Renal cortical epithelial cell (primary cell): ENCODE data around the gene RAB8B. TPM values are rescaled to one million over a fixed set of nuclear protein-coding genes. Genes with fewer than 3 reads are reported as not detected.

Source experiments
- DNase-seq: peaks from one replicate; pipeline ENCODE4 v3.0.0-alpha.2; 2011; ENCODE audit warnings: low read depth
- total RNA-seq: library from RNA; depleted of rRNA; stranded (reverse); fragments of >200 nt; gene quantifications from 2 replicates; pipeline ENCODE4 v1.2.3, GENCODE V29; 2014

RAB8B gene
- total RNA-seq, 1 donor from 2014 or later = 54.8 TPM

DNA sequence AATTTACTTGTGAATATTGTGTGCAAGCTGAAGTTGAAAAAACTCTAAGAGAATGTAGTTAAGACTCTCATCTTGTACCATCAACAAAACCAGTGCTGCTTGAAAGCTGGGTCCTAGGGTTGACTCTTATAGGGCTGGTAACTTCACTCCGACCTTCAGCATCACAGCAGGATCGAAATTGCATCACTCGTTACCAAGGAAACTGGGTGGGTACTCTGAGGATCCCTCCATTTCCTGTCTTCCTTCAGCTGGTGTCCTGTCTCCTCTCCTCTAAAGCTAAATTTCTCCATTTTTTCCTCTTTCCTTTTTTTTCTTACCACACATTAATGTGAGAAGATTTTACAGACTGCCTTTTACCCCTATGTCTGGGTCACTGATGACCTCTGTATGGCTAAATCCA lies 85.0 kb downstream of the RAB8B start:
- no peak for DNase-seq

DNA sequence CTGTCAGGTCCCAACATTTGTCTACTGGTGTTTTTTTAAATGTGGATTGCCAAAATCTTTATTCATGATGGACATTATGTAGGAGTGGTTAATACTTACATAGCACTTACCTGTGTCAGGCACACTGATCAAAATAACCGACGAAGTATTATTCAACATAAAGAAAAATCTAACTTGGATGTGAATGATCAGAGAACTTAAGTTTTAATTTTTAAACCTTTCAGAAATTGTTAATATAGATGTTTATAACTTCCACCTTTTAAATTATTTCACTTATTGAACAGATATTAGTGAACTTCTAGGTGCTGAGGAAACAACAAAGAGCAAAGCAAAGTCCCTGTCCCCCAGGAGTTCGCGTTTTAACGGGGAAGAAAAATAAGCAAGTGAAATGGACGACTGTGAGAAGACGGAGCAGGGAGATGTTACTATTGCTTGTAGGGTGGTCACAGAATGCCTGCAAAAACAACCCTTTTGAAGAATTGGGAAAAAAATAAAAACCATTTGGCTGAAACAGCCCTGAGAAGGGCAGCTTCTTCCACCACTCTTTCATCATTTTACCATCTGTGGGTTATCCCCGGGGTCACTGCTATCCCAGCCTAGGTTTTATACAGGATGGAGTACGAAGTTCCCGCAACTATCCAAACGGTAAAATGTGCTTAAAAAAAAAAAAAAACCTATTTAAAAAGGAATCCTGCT lies 87.1 kb downstream of the RAB8B start:
- no peak for DNase-seq

DNA sequence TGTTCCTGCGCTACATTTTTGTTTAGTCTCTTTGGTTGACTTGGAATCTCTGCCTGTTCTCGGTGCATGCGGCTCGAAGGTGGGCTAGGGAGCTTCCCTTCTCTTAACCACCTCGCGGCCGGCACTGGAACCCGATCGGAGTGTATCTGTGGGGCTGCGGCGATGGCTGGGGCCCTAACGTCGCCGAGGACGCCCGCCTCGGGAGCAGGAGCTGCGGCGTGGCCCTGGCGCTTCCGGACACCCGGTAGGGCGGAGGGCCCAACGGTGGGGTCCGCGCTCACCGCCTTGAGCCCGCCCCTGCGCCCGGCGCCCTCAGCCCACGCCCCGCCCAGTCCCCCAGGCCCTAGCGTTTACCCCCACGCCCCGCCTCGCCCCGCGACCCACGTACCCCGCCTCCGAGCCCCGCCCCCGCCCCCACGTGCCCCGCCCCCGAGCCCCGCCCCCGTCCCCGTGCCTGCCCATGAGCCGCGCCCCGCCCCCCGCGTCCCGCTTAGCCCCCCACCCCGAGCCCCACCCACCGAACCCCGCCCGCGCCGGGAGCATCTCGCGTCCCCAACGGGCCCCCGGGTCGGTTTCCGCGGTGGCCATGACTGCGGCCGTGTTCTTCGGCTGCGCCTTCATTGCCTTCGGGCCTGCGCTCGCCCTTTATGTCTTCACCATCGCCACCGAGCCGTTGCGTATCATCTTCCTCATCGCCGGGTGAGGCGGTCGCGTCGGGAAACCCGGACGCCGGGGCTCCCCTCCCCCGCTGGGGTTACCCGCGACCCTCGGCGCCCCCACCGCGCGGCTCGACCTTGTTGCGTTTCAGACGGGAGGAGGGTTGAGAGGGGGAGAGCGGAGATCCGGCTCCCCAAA lies 87.9 kb downstream of the RAB8B start, which contains the start of gene APH1B:
Gene APH1B, plus strand, starts transcription at position 568 of the 855 bp plus-strand sequence. Its CDS starts 19 bp downstream, at position 587.
- no peak for DNase-seq

DNA sequence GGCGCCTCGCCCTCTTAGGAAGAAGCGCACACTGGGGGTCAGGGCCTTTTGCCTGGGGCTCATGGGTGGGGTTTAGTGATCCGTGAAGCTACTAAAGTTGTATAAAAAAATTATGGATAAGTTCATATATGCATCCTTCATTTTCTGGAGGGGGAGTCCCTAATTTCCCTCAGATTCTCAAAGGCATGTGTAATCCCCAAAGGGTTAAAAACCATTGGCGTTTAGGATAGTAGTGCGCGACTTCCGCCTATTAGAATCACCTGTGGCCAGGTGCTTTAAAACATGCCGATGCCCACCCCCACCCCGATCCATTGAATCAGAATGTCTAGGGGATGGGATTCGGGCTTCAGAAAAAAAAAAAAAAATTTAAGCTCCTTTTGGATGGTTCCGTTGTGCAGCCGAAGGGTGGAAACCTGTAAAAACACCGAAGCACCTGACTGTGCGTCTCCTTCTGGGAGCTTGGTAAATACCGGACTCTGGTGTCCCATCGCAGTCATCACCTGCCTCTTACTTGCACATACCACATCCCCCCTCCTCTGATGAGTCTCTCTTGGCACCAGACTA lies 88.6 kb downstream of the RAB8B start:
- DNase-seq = no peak

DNA sequence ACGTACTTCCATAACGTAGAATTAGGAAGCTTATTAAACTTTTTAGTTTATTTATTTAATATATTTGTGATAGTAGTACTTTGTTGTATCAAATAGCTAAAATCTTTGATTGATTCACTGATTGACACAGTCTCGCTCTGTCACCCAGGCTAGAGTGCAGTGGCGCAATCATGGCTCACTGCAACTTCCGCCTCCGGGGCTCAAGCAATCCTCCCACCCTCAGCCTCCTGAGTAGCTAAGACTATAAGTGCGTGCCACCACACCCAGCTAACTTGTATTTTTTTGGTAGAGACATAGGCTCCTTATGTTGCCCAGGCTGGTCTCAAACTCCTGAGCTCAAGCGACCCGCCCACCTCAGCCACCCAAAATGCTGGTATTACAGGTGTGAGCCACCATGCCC lies 93.7 kb downstream of the RAB8B start:
- DNase-seq = no peak

DNA sequence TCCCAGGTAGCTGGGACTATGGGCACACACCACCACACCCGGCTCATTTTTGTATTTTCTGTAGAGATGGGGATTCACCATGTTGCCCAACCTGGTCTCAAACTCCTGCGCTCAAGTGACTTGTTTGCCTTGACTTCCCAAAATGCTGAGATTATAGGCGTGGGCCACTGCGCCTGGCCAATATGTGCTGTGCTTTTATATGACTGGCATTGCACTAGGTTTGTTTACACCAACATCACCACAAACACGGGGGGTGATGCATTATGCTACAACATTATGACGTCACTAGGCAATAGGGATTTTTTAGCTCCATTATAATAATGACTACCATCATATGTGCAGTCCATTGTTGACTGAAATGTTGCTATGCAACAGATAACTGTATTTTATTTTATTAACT lies 94.9 kb downstream of the RAB8B start:
- no peak for DNase-seq

DNA sequence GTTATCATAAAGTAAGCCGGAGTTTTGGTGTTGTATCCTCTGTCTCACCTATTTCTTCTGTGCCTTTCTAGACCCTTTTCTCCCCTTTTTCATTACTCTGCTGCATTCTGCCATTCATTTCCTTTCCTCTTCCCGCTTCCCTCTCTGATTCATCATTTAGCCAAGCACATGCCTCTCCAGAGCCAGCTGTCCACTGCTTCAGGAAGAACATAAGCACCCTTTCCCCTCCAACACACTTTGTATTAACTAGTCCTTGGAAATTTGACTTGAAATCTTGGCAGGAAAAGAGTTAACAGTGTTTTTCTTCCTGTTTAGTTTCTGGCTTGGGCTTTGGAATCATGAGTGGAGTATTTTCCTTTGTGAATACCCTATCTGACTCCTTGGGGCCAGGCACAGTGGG lies 97.7 kb downstream of the RAB8B start:
- DNase-seq = no peak

DNA sequence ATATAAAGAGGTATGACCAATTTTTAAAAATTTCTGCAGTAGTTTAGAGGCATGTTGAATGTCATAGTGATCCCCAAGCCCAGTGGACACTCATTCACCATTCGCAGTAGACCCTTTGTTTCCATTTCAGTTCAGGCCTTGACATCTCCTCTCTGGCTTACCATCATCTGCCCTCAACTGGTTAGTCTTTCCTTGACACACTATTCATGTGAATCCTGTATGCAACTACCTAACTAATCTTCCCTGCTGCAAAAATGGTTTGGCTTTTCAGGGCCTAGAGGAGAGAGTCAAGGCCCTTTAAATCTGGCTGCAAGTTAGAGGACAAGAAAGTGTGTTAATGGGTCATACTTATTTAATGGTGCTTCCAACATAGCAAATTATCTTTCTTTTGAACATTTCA lies 98.9 kb downstream of the RAB8B start:
- no peak for DNase-seq

DNA sequence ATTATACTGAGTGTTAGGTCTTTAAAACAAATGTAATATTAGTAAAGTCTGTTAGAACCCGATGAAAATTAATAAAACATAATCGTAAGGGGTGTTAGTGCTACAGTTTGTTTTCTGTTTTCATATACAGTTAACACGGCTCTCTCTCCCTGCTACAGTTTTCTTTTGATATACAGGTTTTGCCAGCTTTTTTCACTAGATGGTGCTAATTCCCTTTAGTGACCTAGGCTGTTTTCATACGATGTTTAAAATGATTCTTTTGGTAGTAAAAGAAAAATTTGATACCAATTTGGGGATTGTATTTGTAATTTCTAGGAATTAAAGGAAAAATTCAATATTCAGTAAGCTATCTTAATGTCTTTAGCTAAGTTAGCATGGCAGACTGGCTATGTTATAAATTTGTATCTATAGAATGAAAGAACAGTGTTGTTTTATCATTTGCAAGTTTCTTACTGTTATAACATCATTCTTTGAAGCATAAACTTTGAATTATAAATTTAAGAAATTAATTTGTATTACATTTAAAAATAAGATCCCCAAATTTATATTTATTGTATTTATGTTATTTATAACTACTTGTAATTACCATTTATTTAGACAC lies 99.5 kb downstream of the RAB8B start:
- peak; percentile 52 for DNase-seq

DNA sequence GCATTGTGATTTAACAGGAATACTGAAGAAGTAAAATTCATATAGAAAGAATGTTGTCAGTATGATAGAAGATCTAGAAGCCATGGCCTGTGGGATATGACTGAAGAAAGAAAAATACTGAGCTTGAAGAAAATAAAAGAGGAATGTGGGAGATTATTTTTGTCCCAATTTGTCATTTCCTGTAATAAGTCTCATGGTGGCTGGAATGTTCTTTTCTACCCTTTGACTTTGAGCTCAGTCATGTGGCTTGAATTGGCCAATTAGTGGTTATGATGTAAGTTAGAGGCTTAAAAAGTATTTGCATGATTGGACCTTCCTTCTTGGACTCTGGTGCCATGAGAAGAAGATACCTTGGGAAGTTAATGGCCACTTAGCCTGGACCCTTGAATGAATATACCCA lies 102.1 kb downstream of the RAB8B start:
- peak; percentile 76 for DNase-seq

DNA sequence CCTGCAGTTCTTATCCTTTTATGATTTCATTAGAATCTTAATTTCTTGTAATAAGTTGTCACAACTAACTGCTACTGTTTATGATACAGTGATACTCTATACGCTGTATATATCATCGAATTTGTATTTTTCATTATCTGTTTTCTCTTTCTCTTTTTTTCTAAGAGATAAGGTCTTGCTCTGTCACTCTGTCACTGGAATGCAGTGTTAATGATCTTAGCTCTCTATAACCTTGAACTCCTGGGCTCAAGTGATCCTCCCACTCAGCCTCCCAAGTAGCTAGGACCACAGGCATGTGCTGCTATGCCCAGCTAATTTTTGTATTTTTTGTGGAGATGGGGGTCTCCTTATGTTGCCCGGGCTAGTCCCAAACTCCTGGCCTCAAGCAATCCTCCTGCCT lies 102.8 kb downstream of the RAB8B start:
- DNase-seq = no peak

DNA sequence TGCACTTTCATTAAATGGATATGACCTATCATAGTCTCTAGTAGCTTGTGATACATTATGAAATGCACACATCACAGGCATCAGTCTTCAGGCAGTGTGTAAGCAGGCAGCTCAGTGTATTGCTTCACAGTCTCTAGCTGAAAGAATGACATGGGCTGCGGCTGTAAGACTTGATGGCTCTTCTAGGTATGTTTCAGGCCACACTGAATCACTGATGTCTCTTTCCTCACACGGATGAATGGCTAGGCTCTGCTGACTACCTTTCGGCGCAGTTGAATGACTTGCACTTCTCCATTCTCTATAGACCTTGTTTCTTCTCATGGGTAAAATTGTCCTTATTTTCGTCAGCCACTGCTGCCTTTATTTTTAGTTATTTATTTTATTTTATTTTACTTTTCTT lies 103.4 kb downstream of the RAB8B start:
- peak; percentile 77 for DNase-seq

DNA sequence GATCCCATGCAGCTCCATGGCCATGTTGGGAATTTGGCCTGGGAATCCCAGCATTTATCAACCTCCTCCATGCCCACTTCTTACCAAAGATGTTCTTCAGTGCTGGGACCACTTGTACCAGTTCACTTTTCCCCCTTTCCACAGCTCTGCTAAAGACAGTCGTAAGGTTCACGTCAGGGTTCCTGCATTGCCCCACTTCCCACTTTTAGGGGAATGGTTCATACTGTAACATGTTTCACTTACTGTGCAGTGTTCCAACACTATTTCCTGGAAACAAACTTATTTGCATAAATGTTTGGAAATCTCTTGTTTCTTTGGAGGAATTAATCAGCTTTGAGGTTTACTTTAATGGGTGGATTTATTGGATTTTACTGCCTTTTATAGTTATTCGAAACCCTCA lies 105.0 kb downstream of the RAB8B start:
- no peak for DNase-seq

DNA sequence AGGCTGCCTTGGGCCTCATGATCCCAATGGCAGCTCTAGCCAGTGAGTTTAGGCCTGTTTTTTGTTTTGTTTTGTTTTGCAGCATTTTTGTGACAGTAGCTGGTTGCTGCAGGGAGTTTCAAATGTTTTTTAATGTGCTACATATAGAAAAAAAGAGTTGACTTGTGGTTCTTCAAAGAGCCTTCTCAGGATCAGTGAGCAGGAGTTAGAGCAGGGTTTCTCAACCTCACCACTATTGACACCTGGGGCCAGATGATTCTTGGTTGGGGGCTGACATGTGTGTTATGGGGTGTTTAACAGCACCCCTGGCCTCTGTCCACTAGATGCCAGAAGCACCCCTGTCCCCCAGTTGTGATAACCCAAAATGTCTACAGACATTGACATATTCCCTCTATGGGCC lies 105.9 kb downstream of the RAB8B start:
- DNase-seq = no peak

DNA sequence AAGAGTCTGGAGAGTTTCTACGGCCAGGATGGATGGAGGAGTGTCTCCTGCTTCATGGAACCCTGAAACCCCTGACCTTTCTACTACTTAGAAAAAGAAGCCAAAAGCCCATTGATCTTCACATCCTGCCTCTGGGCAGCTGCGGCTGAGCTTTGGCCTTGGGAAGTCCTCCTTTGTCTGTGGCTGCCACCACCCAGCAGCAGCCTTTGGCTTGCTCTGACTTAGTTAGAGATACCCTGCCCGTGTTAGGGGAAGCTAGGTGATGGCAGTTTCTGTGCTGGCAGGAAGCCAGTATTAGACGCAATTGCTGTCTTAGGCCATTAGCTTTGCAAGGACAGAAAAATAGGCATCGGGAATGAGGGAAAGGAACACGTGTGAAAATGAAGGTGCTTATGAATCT lies 106.8 kb downstream of the RAB8B start:
- DNase-seq = no peak

DNA sequence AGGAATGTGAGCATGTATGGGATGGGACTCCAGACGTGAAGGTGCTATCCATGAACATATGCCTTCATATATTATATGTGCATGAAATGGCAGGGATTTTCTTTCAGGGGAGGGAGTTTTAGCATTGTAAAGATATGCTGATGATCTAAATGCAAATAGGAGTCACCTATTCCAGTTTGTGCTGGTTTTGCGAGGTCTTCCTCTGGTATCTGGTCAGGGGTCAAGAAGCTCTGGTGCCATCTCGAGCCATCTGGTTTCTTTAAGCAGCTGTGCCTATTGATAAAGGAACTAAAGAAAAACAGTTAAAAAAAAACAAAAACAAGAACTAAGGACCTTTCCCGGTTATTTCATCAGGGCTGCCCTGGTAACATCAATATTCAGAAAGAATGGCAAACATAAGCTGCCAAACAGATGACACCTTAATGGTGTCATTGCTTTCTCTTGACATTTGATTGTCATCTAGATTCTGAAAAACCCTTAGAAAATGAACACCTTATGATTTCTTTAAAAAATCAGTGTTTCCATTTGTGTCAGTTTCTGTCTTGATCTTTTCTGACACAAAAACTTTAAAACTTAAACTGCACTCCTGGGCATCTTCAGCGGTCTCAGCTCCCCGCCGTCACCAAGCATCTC lies 110.7 kb downstream of the RAB8B start:
- no peak for DNase-seq

DNA sequence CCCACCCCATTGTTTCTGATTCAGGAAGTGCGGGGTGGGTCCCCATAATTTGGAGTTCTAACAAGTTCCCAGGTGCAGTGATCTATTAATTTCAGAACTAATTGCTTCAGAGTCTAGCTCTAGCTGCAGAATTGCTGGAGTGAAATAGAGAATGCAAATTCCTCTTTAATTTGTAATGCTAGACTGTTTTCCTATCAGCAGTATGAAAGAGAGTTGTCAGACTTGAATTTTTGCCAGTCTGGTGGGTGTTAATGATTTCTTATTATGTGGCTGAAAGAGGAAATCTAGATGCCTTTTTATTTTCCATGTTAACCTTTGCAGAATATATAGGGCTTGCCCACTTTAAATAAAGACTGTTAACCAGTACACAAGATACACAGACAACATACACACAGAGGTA lies 111.7 kb downstream of the RAB8B start:
- DNase-seq = peak; percentile 74

DNA sequence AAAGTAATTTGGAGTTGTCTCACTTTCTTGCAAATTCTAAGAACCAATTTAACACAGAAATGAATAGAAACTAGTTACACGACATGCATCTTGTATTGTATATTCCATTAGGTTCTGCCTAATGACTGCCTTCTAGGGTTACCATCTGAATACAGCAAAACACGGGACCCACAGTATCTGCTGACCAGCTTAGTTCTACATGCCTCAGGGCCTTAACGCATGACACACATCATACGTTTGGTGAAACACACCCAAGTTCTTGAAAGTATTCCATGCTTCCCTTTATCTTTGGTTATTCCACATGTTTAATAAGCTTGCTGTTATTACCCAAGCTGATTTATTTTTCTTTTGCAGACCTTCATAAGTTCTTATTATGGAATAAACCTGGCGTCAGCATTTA lies 115.9 kb downstream of the RAB8B start:
- DNase-seq = no peak

DNA sequence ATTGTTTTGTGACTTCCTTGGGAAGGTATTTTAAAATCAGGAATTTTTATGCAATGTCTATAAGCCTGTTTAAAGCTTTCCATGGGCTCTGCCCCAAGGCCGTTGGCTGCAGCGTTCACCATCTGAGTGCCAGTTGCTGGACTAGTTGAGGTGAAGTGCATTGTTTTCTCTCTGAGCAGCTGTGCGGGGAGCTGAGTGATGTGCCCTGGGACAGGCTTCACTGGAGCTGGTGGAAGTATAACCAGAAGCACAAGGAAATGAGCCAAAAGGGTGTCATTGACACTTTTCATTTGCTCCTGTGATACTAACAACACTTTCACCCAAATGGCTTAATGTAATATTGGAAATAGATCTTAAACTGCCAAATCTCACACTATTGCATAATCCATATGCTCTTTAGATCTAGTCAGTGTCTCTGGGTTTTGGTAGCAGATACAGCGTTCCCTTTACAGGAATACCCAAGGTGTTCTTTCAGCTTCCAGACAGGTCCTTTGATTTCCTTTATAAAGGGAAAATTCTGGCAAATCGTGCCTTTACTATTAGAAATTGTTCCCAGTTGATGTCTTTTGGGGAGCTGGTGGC lies 117.2 kb downstream of the RAB8B start:
- peak; percentile 84 for DNase-seq

DNA sequence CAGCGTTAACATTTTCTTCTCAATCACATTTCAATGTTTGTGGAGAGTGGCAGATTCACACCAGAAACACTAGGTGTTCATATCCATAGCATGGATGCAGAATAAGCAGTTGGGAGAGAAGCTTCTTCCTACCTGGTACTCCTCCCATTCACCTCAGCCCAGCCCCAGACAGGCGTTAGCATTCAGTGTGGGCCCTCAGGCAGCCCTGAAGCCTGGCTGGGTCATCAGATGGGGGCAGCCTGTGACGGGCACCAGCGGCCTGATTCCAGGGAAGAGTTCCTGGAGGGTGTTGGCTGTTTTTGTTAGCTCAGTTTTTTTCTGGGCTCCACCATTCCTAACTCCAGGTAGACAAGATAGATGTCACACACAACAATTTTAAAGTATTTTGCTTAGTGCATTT lies 119.1 kb downstream of the RAB8B start:
- DNase-seq = no peak

DNA sequence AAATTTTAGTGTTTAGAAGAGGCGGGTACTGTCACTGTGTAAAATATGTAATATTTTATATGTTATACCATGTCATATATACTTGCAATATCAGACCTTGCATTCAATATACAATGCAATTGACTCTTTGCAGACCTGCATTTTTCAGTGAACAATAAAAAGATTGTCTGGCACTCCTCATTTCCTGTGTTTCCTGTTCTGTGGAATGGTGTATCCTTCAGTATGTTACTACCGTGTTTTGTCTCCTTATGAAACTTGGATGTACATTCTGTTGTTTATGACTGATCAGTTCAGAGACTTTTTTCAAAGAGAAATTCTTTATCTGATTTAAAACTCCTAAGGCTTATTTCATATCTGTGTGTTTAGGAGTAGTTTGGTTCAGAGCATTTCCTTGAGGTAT lies 119.5 kb downstream of the RAB8B start:
- no peak for DNase-seq

DNA sequence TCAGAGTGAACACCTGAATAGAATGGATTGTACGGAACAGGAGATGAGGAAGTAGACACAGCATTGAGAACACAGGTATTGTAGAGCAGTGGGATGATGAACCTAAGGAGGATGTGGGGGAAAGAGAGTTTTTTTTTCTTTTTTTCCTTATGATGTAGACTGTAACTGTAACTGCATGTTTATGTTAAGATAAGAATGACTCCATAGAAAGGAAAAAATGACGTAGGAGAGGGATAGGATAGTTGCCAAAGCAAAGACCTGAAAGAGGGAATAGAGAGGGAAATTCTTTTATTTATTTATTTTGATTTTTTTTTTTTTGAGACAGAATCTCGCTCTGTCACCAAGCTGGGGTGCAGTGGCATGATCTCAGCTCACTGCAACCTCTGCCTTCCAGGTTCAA lies 121.2 kb downstream of the RAB8B start:
- no peak for DNase-seq
